DOHH2 (cell line): ENCODE results near the gene DRD1.

Experiments used
- EZH2phosphoT487 ChIP-seq: fragments of 200-600 bp; sonication (generic); IDR thresholded peaks from 2 replicates; pipeline ENCODE4 v1.6.1; 2017; ENCODE audit warnings: borderline replicate concordance, mild to moderate bottlenecking, antibody characterized with exemption, low read length, moderate library complexity, mixed read lengths
- TF ChIP-seq, protein P1 (sequence below): fragments of 200-600 bp; sonication (generic); IDR thresholded peaks from one replicate; pipeline ENCODE4 v1.5.1; 2014; ENCODE audit warnings: antibody characterized with exemption, mild to moderate bottlenecking, low read depth, low read length; ENCODE audit not compliant: poor library complexity, severe bottlenecking

GRCh38 chr5:175491223-175491622 is 47.2 kb upstream of the DRD1 start:
- TF ChIP-seq, protein P1, sequence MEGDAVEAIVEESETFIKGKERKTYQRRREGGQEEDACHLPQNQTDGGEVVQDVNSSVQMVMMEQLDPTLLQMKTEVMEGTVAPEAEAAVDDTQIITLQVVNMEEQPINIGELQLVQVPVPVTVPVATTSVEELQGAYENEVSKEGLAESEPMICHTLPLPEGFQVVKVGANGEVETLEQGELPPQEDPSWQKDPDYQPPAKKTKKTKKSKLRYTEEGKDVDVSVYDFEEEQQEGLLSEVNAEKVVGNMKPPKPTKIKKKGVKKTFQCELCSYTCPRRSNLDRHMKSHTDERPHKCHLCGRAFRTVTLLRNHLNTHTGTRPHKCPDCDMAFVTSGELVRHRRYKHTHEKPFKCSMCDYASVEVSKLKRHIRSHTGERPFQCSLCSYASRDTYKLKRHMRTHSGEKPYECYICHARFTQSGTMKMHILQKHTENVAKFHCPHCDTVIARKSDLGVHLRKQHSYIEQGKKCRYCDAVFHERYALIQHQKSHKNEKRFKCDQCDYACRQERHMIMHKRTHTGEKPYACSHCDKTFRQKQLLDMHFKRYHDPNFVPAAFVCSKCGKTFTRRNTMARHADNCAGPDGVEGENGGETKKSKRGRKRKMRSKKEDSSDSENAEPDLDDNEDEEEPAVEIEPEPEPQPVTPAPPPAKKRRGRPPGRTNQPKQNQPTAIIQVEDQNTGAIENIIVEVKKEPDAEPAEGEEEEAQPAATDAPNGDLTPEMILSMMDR, result no peak
- TF ChIP-seq EZH2phosphoT487, result no peak
